ENCODE data around the gene HOMEZ.
"Not testable (repeated sequence)": the region's sequence is repeated elsewhere in the genome, so short reads cannot be mapped to it uniquely, and the experiment has no call there.

HOMEZ gene

GRCh38 chr14:23307146-23307530, 21.2 kb upstream of the HOMEZ start:
- no peak for DNase-seq

GRCh38 chr14:23306412-23307145, 20.6 kb upstream of the HOMEZ start, which contains the start of gene BCL2L2:
Gene BCL2L2, plus strand, starts transcription at chr14:23306833. Its CDS starts 935 bp downstream, at chr14:23307768.
- peak; percentile 100 for DNase-seq

GRCh38 chr14:23302290-23303225, 16.6 kb upstream of the HOMEZ start, which contains the start of gene PPP1R3E:
Gene PPP1R3E, minus strand, starts transcription at chr14:23302859. Its CDS starts 283 bp downstream, at chr14:23302576.
- peak; percentile 100 for DNase-seq

GRCh38 chr14:23301969-23302289, 16.0 kb upstream of the HOMEZ start:
- no peak for DNase-seq

- DNase-seq = peak; percentile 100
These were observed 15.5 kb upstream of the HOMEZ start for GRCh38 chr14:23301288-23301968.

- peak; percentile 96 for DNase-seq
These were observed 14.8 kb upstream of the HOMEZ start for GRCh38 chr14:23300687-23301223.

GRCh38 chr14:23299986-23300686, 14.2 kb upstream of the HOMEZ start:
- DNase-seq = no peak

- peak; percentile 90 for DNase-seq
These were observed 13.5 kb upstream of the HOMEZ start for GRCh38 chr14:23299211-23299957.

GRCh38 chr14:23297611-23298277, 11.8 kb upstream of the HOMEZ start:
- DNase-seq = no peak

GRCh38 chr14:23297096-23297495, 11.2 kb upstream of the HOMEZ start:
- DNase-seq = no peak

- no peak for DNase-seq
These were observed 10.3 kb upstream of the HOMEZ start for GRCh38 chr14:23296012-23296777.

- DNase-seq = peak; percentile 98
These were observed 9.0 kb upstream of the HOMEZ start for GRCh38 chr14:23294734-23295561.

GRCh38 chr14:23286902-23287479, 1.1 kb upstream of the HOMEZ start:
- DNase-seq = no peak

- DNase-seq = peak; percentile 91
These were observed 357 bp downstream of the HOMEZ start for GRCh38 chr14:23285530-23286019.

- no peak for DNase-seq
These were observed 1.0 kb downstream of the HOMEZ start for GRCh38 chr14:23284654-23285529.

- no peak for DNase-seq
These were observed 4.7 kb downstream of the HOMEZ start for GRCh38 chr14:23281247-23281646.

- DNase-seq = not testable (repeated sequence)
These were observed 8.0 kb downstream of the HOMEZ start for GRCh38 chr14:23277928-23278327.

GRCh38 chr14:23277189-23277588, 8.7 kb downstream of the HOMEZ start:
- DNase-seq = no peak
